IMR-90 (cell line): ENCODE measurements around the gene PNMA8A. TPM values are rescaled to one million over a fixed set of nuclear protein-coding genes. Genes with fewer than 3 reads are reported as not detected.

ENCODE experiments used
- ATAC-seq: fragments of 200-7000 bp; cut with Tn5 transposase; 2 replicates; pipeline ENCODE4 v1.9.1; 2020; ENCODE audit warnings: low read depth, mild to moderate bottlenecking, moderate library complexity
- BruUV-seq: library from RNA; stranded (reverse); fragments of 400-500 nt; replicated peaks from 2 replicates; lab custom pipeline; 2021; lab: Mats Ljungman, UMichigan
- CTCF ChIA-PET: fragments of 300-600 bp; formaldehyde crosslinking; extraction: SDS; loops from one replicate; lab custom pipeline; 2021; ENCODE audit warnings: antibody characterized with exemption; lab: Yijun Ruan, JAX
- POLR2A ChIA-PET: fragments of 300-600 bp; sonication (Branson Sonifier 250); formaldehyde crosslinking; loops from one replicate; lab custom pipeline; 2022; ENCODE audit warnings: antibody characterized with exemption; ENCODE audit not compliant: unreplicated experiment; lab: Charles Lee
- DNase-seq: peaks from one replicate; pipeline ENCODE4 v3.0.0; 2013
- H2AFZ ChIP-seq: replicated peaks from 2 replicates; pipeline ENCODE3; 2013; ENCODE audit warnings: low read length, mild to moderate bottlenecking; ENCODE audit not compliant: poor library complexity
- H2AK5ac ChIP-seq: 2 replicates; pipeline ENCODE4 v1.6.1; 2013; ENCODE audit warnings: low read depth, low read length, inconsistent platforms
- H2AK9ac ChIP-seq: replicated peaks from 2 replicates; pipeline ENCODE3; 2013; ENCODE audit warnings: mild to moderate bottlenecking, low read depth, low read length, moderate library complexity; ENCODE audit not compliant: poor library complexity
- H2BK120ac ChIP-seq: 2 replicates; pipeline ENCODE4 v1.6.1; 2013; ENCODE audit warnings: low read depth, low read length, inconsistent platforms
- H2BK15ac ChIP-seq: 3 replicates; pipeline ENCODE4 v1.6.1; 2013; ENCODE audit warnings: low read depth, low read length, inconsistent platforms
- H2BK20ac ChIP-seq: 2 replicates; pipeline ENCODE4 v1.6.1; 2013; ENCODE audit warnings: low read depth, mild to moderate bottlenecking, inconsistent platforms, low read length, moderate library complexity
- H2BK5ac ChIP-seq: 2 replicates; pipeline ENCODE4 v1.6.1; 2013; ENCODE audit warnings: mild to moderate bottlenecking, low read depth, low read length, inconsistent platforms; ENCODE audit not compliant: poor library complexity, severe bottlenecking
- H3K14ac ChIP-seq: replicated peaks from 2 replicates; pipeline ENCODE4 v1.6.1; 2013; ENCODE audit warnings: low read depth, low read length, inconsistent platforms
- H3K18ac ChIP-seq: 2 replicates; pipeline ENCODE4 v1.6.1; 2013; ENCODE audit warnings: low read depth, low read length, control low read depth
- H3K23ac ChIP-seq: 2 replicates; pipeline ENCODE4 v1.6.1; 2013; ENCODE audit warnings: low read depth, low read length, inconsistent platforms
- H3K27ac ChIP-seq: 2 replicates; pipeline ENCODE4 v1.5.1; 2013; ENCODE audit warnings: mild to moderate bottlenecking, control low read depth, low read length; ENCODE audit not compliant: insufficient read depth
- H3K27me3 ChIP-seq: 2 replicates; pipeline ENCODE4 v1.6.1; 2013; ENCODE audit warnings: low read length; ENCODE audit not compliant: control insufficient read depth, insufficient read depth
- H3K36me3 ChIP-seq: 2 replicates; pipeline ENCODE4 v1.6.1; 2013; ENCODE audit warnings: low read length, mixed read lengths; ENCODE audit not compliant: control insufficient read depth, insufficient read depth
- H3K4ac ChIP-seq: 2 replicates; pipeline ENCODE4 v1.6.1; 2013; ENCODE audit warnings: low read depth, low read length, inconsistent platforms
- H3K4me1 ChIP-seq: 2 replicates; pipeline ENCODE4 v1.6.1; 2013; ENCODE audit warnings: low read length, mixed read lengths; ENCODE audit not compliant: control insufficient read depth, insufficient read depth
- H3K4me2 ChIP-seq: 2 replicates; pipeline ENCODE4 v1.6.1; 2013; ENCODE audit warnings: low read depth, mild to moderate bottlenecking, control low read depth, low read length, moderate library complexity
- H3K4me3 ChIP-seq: 2 replicates; pipeline ENCODE4 v1.5.1; 2013; ENCODE audit warnings: low read depth, mild to moderate bottlenecking, control low read depth, low read length, moderate library complexity; ENCODE audit not compliant: insufficient read depth
- H3K56ac ChIP-seq: 2 replicates; pipeline ENCODE4 v1.6.1; 2013; ENCODE audit warnings: low read length, inconsistent platforms; ENCODE audit not compliant: insufficient read depth; ENCODE audit errors: extremely low read depth
- H3K79me1 ChIP-seq, 2 experiments: 2 replicates each; pipeline ENCODE4 v1.6.1; 2013; ENCODE audit warnings: low read length in 2 of 2, inconsistent platforms in 1 of 2, low read depth in 1 of 2
- H3K9ac ChIP-seq: 2 replicates; pipeline ENCODE4 v1.6.1; 2013; ENCODE audit warnings: low read depth, low read length, control low read depth
- H3K9me1 ChIP-seq: 2 replicates; pipeline ENCODE4 v1.6.1; 2013; ENCODE audit warnings: low read length, inconsistent platforms; ENCODE audit not compliant: insufficient read depth
- H3K9me3 ChIP-seq: 2 replicates; pipeline ENCODE4 v1.6.1; 2013; ENCODE audit warnings: low read length; ENCODE audit not compliant: control insufficient read depth, insufficient read depth
- H4K20me1 ChIP-seq: 2 replicates; pipeline ENCODE4 v1.6.1; 2013; ENCODE audit warnings: low read length, inconsistent platforms; ENCODE audit not compliant: insufficient read depth
- H4K5ac ChIP-seq: 2 replicates; pipeline ENCODE4 v1.6.1; 2013; ENCODE audit warnings: mild to moderate bottlenecking, low read depth, low read length, control low read depth
- H4K8ac ChIP-seq, 2 experiments: 2 replicates each; pipeline ENCODE4 v1.6.1; 2013; ENCODE audit warnings: low read depth in 2 of 2, low read length in 2 of 2, control low read depth in 1 of 2, inconsistent platforms in 1 of 2
- H4K91ac ChIP-seq: 2 replicates; pipeline ENCODE4 v1.6.1; 2013; ENCODE audit warnings: low read depth, low read length, inconsistent platforms; ENCODE audit not compliant: insufficient read depth
- BHLHE40 ChIP-seq: fragments of 150-350 bp; IDR thresholded peaks from 2 replicates; pipeline ENCODE4 v1.6.1; 2016; ENCODE audit warnings: mild to moderate bottlenecking, low read depth, low read length
- CEBPB ChIP-seq: IDR thresholded peaks from 2 replicates; pipeline ENCODE4 v1.6.1; 2012; ENCODE audit warnings: low read depth, low read length, improper control_type of control experiment
- CTCF ChIP-seq: conservative IDR thresholded peaks from 2 replicates; pipeline ENCODE4 v1.5.1; 2012; ENCODE audit warnings: mild to moderate bottlenecking, low read depth, low read length, improper control_type of control experiment
- FOS ChIP-seq: fragments of 150-350 bp; IDR thresholded peaks from 2 replicates; pipeline ENCODE4 v1.6.1; 2016; ENCODE audit warnings: low read depth, low read length
- MAZ ChIP-seq: IDR thresholded peaks from 2 replicates; pipeline ENCODE4 v1.6.1; 2012; ENCODE audit warnings: low read depth, mild to moderate bottlenecking, low read length, improper control_type of control experiment, moderate library complexity, borderline replicate concordance
- MXI1 ChIP-seq: IDR thresholded peaks from 2 replicates; pipeline ENCODE4 v1.6.1; 2012; ENCODE audit warnings: low read depth, mild to moderate bottlenecking, low read length, moderate library complexity, borderline replicate concordance
- NFE2L2 ChIP-seq: fragments of 150-350 bp; IDR thresholded peaks from 2 replicates; pipeline ENCODE4 v1.6.1; 2016; ENCODE audit warnings: low read depth, mild to moderate bottlenecking, low read length
- USF2 ChIP-seq: fragments of 150-350 bp; IDR thresholded peaks from 2 replicates; pipeline ENCODE4 v1.6.1; 2017; ENCODE audit warnings: mild to moderate bottlenecking, antibody characterized with exemption, low read length, low read depth
- WGBS, 2 experiments: methylation state at CpG; one replicate each; pipeline versions ENCODE4 v1.1.5 to v1.1.7; 2013; ENCODE audit warnings: missing lambda C conversion rate in 2 of 2; ENCODE audit not compliant: insufficient read length in 1 of 2; ENCODE audit errors: extremely low coverage in 2 of 2; 5-methylcytosine and 5-hydroxymethylcytosine counted together
- dilution Hi-C: fragments of 300-500 bp; cut with HindIII; formaldehyde crosslinking; loops from one replicate; pipeline ENCODE4 v1.14.3; 2018; ENCODE audit warnings: low sequenced_read_pairs; ENCODE audit not compliant: unreplicated experiment
- in situ Hi-C: fragments of 300-500 bp; cut with MboI; formaldehyde crosslinking; loops from 3 replicates; pipeline ENCODE4 v1.14.3; 2019; ENCODE audit warnings: low sequenced_read_pairs, inconsistent platforms, mixed read lengths
- intact Hi-C: fragments of 100-400 bp; cut with micrococcal nuclease; formaldehyde crosslinking; loops from 2 replicates; pipeline ENCODE4 v1.10.0; 2022
- polyA plus RNA-seq, 3 experiments: library from polyadenylated mRNA; depleted of rRNA; stranded (reverse); fragments of >200 nt; gene quantifications; 2 replicates each; pipeline ENCODE4 v1.2.3, GENCODE V29; 2012; ENCODE audit warnings: low replicate concordance in 1 of 3
- total RNA-seq: library from RNA; depleted of rRNA; stranded (reverse); fragments of >200 nt; gene quantifications from 2 replicates; pipeline ENCODE4 v1.2.3, GENCODE V29; 2012

Gene PNMA8A
- total and polyA plus RNA-seq, 2 of the 4 experiments (the other 2 are of a cell fraction): 0.77 to 0.90 TPM

- TF ChIP-seq USF2: peak; percentile 34; the same call in 1 of the 2 replicates
- TF ChIP-seq BHLHE40: peak; percentile 59
Observed at GRCh38 chr19:46489445-46490272, 18.3 kb upstream of the PNMA8A start (continued).

DNA sequence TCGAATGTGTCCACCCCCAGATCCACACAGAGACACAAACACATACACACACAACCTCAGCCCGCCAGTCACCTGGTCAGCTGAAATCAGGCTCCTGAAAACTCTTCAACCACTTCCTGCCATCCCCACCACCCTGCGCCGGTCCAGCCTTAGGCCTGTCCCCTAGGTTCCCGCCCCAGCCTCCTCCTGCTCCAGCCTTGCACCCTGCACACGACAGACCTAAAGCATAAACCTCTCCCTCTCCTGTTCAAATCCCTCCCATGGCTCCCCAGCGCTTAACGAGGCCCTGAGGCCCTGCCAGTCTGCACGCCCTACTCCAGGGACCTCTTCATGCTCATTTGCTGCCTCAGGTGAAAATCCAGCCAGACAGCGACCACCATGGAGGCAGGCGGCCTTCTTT is 17.2 kb upstream of the PNMA8A start:
- H2BK120ac ChIP-seq: no peak overlapping the region
- no peaks in the 10 kb centered on the region for H3K9me3 ChIP-seq
- H3K18ac ChIP-seq: no peak overlapping the region
- no peak overlapping the region for H2AK9ac ChIP-seq
- in situ Hi-C loops (loop anchor here (5.0 to 10.0 kb wide), 2 partner anchors 86 to 204 kb away; no protein-coding TSS in a partner anchor), intact Hi-C loops (loop anchor here (2.0 kb wide), 1 partner anchor 24 kb away; no protein-coding TSS in a partner anchor), dilution Hi-C loops (no loop called here)
- H3K23ac ChIP-seq: no peak overlapping the region
- no peak overlapping the region for H3K14ac ChIP-seq
- no TSS peak for BruUV-seq
- no peak for ATAC-seq
- 100% methylated on average over 1 of the region's 11 CpGs; no CpG with 5 or more reads in 1 of the 2 experiments for WGBS, 2 experiments
- H3K4me2 ChIP-seq: no peak overlapping the region
- TF ChIP-seq MXI1 (no peak), NFE2L2 (no peak), FOS (no peak), CEBPB (no peak), MAZ (no peak), CTCF (no peak)
- no peak for DNase-seq
- no peak overlapping the region for H4K5ac ChIP-seq
- H4K8ac ChIP-seq: no peak overlapping the region
- no peaks in the 10 kb centered on the region; the same call in 1 of the 2 replicates for H4K20me1 ChIP-seq
- no peak overlapping the region for H3K4me3 ChIP-seq
- no peaks in the 10 kb centered on the region for H3K4me1 ChIP-seq
- H3K27ac ChIP-seq: no peak overlapping the region
- H3K79me1 ChIP-seq: no peaks in the 10 kb centered on the region
- no peak overlapping the region for H3K4ac ChIP-seq
- H2BK5ac ChIP-seq: no peak overlapping the region
- no peak overlapping the region for H2BK15ac ChIP-seq
- H2AFZ ChIP-seq: no peak overlapping the region
- H2BK20ac ChIP-seq: no peak overlapping the region
- no peak overlapping the region for H3K9ac ChIP-seq
- H3K27me3 ChIP-seq: peaks cover 33% of the 10 kb centered on the region
- CTCF ChIA-PET: interaction anchor here (1.5 kb wide), 1 partner anchor 87 kb away, joined by 13 read pairs; no protein-coding TSS in a partner anchor
- no peak overlapping the region for H3K56ac ChIP-seq
- no peak overlapping the region for H2AK5ac ChIP-seq
- H3K36me3 ChIP-seq: no peaks in the 10 kb centered on the region
- POLR2A ChIA-PET: no interaction called here
- no peaks in the 10 kb centered on the region for H3K9me1 ChIP-seq
- no peak overlapping the region for H4K91ac ChIP-seq
